GM12878 (cell line): Measurements from ENCODE around the gene ZNF75A. TPM values are rescaled to one million over a fixed set of nuclear protein-coding genes. Genes with fewer than 3 reads are reported as not detected.

Experiments
- ATAC-seq: fragments of 200-7000 bp; cut with Tn5 transposase; 3 replicates; pipeline ENCODE4 v1.9.1; 2020; ENCODE audit warnings: mild to moderate bottlenecking, moderate library complexity
- BruUV-seq: library from RNA; stranded (reverse); fragments of 400-500 nt; replicated peaks from 2 replicates; lab custom pipeline; 2021; lab: Mats Ljungman, UMichigan
- CTCF ChIA-PET: fragments of 300-600 bp; sonication (Branson Sonifier 250); formaldehyde crosslinking; extraction: SDS; loops from one replicate; lab custom pipeline; 2021; ENCODE audit warnings: inconsistent platforms; lab: Yijun Ruan, JAX
- POLR2A ChIA-PET: fragments of 350-600 bp; formaldehyde crosslinking; extraction: SDS; loops from one replicate; lab custom pipeline; 2021; ENCODE audit warnings: inconsistent platforms; lab: Charles Lee
- RAD21 ChIA-PET: fragments of 300-600 bp; sonication (Branson Sonifier 250); formaldehyde crosslinking; loops from one replicate; lab custom pipeline; 2023; ENCODE audit warnings: antibody characterized with exemption; ENCODE audit not compliant: unreplicated experiment; lab: Charles Lee
- SMC1A ChIA-PET: fragments of 300-600 bp; sonication (Branson Sonifier 250); formaldehyde crosslinking; loops from one replicate; lab custom pipeline; 2023; ENCODE audit not compliant: unreplicated experiment, uncharacterized antibody; lab: Charles Lee
- DNase-seq: peaks from one replicate; pipeline ENCODE4 v3.0.0-alpha.2; 2011; ENCODE audit warnings: low read depth, low spot score
- FAIRE-seq: peaks from 3 replicates; lab custom pipeline; 2011; peaks lifted over from hg19 to GRCh38; lab: Jason Lieb, UNC
- H2AFZ ChIP-seq: 2 replicates; pipeline ENCODE4 v1.6.0; 2011; ENCODE audit warnings: low read depth, low read length, control low read depth; ENCODE audit not compliant: control insufficient read depth
- H3K27ac ChIP-seq: 2 replicates; pipeline ENCODE4 v1.5.1; 2011; ENCODE audit warnings: control low read depth; ENCODE audit not compliant: control insufficient read depth, insufficient read depth
- H3K27me3 ChIP-seq, 2 experiments: replicated peaks in 1 of 2; 2 replicates each; pipeline versions ENCODE4 v1.6.0 to v1.6.1; 2011; ENCODE audit warnings: low read length in 1 of 2; ENCODE audit not compliant: control insufficient read depth in 2 of 2, insufficient read depth in 2 of 2
- H3K36me3 ChIP-seq, 2 experiments: 2 replicates each; pipeline ENCODE4 v1.5.1; 2011; ENCODE audit warnings: low read length in 1 of 2; ENCODE audit not compliant: control insufficient read depth in 2 of 2, insufficient read depth in 2 of 2
- H3K4me1 ChIP-seq: 2 replicates; pipeline ENCODE4 v1.6.1; 2011; ENCODE audit warnings: mild to moderate bottlenecking, low read length, moderate library complexity, mixed read lengths; ENCODE audit not compliant: control insufficient read depth, insufficient read depth
- H3K4me2 ChIP-seq: 2 replicates; pipeline ENCODE4 v1.6.0; 2011; ENCODE audit warnings: control low read depth; ENCODE audit not compliant: control insufficient read depth, insufficient read depth
- H3K4me3 ChIP-seq: fragments of 200-600 bp; sonication (generic); 2 replicates; pipeline ENCODE4 v1.5.1; 2016
- H3K79me2 ChIP-seq: 2 replicates; pipeline ENCODE4 v1.6.0; 2011; ENCODE audit warnings: low read length; ENCODE audit not compliant: control insufficient read depth, insufficient read depth
- H3K9ac ChIP-seq: 2 replicates; pipeline ENCODE4 v1.8.0; 2011; ENCODE audit warnings: low read length, control low read depth, mixed read lengths; ENCODE audit not compliant: control insufficient read depth, insufficient read depth
- H3K9me3 ChIP-seq: replicated peaks from 3 replicates; pipeline ENCODE4 v1.5.1; 2011; ENCODE audit warnings: mild to moderate bottlenecking, low read length; ENCODE audit not compliant: control insufficient read depth, insufficient read depth
- H4K20me1 ChIP-seq: 2 replicates; pipeline ENCODE4 v1.6.0; 2011; ENCODE audit not compliant: control insufficient read depth, insufficient read depth
- BCL11A ChIP-seq: IDR thresholded peaks from 2 replicates; pipeline ENCODE4 v1.6.1; 2011; ENCODE audit warnings: low read depth, low read length
- CREM ChIP-seq: IDR thresholded peaks from 2 replicates; pipeline ENCODE4 v1.6.1; 2014; ENCODE audit warnings: antibody characterized with exemption, low read depth
- GATAD2B ChIP-seq: fragments of 450-650 bp; conservative IDR thresholded peaks from 2 replicates; pipeline ENCODE4 v1.6.1; 2017; ENCODE audit warnings: low read depth, mild to moderate bottlenecking, moderate library complexity
- NR2F1 ChIP-seq: fragments of 450-650 bp; conservative IDR thresholded peaks from 2 replicates; pipeline ENCODE4 v1.6.1; 2017; ENCODE audit warnings: mild to moderate bottlenecking
- PML ChIP-seq: IDR thresholded peaks from 2 replicates; pipeline ENCODE4 v1.6.1; 2012; ENCODE audit warnings: low read length, inconsistent platforms
- WGBS: methylation state at CpG from one replicate; pipeline ENCODE4 v1.1.6; 2016; ENCODE audit warnings: low lambda C conversion rate; ENCODE audit not compliant: insufficient replicate concordance, insufficient coverage; ENCODE audit errors: missing lambda C conversion rate; 5-methylcytosine and 5-hydroxymethylcytosine counted together
- in situ Hi-C: fragments of 300-500 bp; cut with MboI; formaldehyde crosslinking; loops from 9 replicates; pipeline ENCODE4 v1.14.3; 2018; ENCODE audit warnings: mixed read lengths
- intact Hi-C: fragments of 100-400 bp; cut with micrococcal nuclease; formaldehyde crosslinking; loops from one replicate; pipeline ENCODE4 v1.14.2; 2022; ENCODE audit not compliant: unreplicated experiment
- polyA plus RNA-seq, 11 experiments: library from polyadenylated mRNA; depleted of rRNA in 4 of 11; unstranded in 6 of 11; stranded (reverse) in 5 of 11; fragments of >200 nt; fragmentation: Nextera tagmentation in 4 of 11; fragmentation: Illumina TruSeq in 1 of 11; extraction: Ambion mirVana in 4 of 11; extraction: Trizol in 1 of 11; gene quantifications; 1 replicate in 1 of 11; 2 replicates in 10 of 11; pipeline versions ENCODE4 v1.2.1 to v1.2.3, GENCODE V29; 2011 to 2016; ENCODE audit warnings: inconsistent platforms in 2 of 11, missing spikeins in 2 of 11, low read depth in 1 of 11
- total RNA-seq, 4 experiments: library from RNA; depleted of rRNA in 3 of 4; stranded (reverse); fragments of >200 nt in 3 of 4; fragmentation: Illumina TruSeq in 1 of 4; extraction: Trizol in 1 of 4; gene quantifications; 2 replicates each; pipeline versions ENCODE4 v1.2.1 to v1.2.3, GENCODE V29; 2013 to 2021
- TF ChIP-seq, protein P1 (sequence below): fragments of 450-650 bp; IDR thresholded peaks from 2 replicates; pipeline ENCODE4 v1.6.1; 2016; ENCODE audit warnings: mild to moderate bottlenecking
- TF ChIP-seq, protein P2 (sequence below): fragments of 450-650 bp; IDR thresholded peaks from 2 replicates; pipeline ENCODE4 v1.6.1; 2017; ENCODE audit warnings: mild to moderate bottlenecking, moderate library complexity
- TF ChIP-seq, protein P3 (sequence below): IDR thresholded peaks from 2 replicates; pipeline ENCODE4 v1.6.1; 2012; ENCODE audit warnings: low read depth, low read length, improper control_type of control experiment
- TF ChIP-seq, protein P4 (sequence below): IDR thresholded peaks from 2 replicates; pipeline ENCODE4 v1.6.1; 2012; ENCODE audit warnings: low read depth, low read length, improper control_type of control experiment

The ZNF75A gene
- total and polyA plus RNA-seq, 10 of the 15 experiments (the other 5 are each of a cell fraction or from before 2014, with no cell fraction given), result 7.4 to 21.2 (median 16.1) TPM

DNA sequence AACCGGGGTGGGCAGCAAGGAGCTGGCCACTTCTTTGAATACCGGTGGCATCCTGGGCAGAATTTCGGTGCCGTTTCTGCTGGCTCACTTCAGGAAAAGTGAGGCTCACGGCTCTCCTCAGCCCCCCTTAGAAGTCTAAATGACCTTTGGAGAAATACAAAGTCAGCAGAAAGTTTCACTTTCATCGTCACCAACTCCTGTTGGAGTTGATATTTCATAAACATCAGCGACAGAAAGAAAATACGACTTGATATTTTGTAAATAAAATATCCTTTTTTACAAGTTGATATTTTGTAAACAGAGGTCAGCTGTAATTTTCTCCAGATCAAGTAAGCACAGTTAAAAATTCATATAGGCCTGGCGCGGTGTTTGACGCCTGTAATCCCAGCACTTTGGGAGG is 781 bp downstream of the ZNF75A start:
- no TSS peak for BruUV-seq
- Histone ChIP-seq H2AFZ (peak overlapping the region; percentile 97), H3K27ac (peak overlapping the region; percentile 90), H3K79me2 (peaks cover 2% of the 10 kb centered on the region), H3K4me3 (peak overlapping the region; percentile 79), H3K4me2 (peak overlapping the region; percentile 91), H3K27me3 (no peaks in the 10 kb centered on the region), H3K4me1 (peaks cover 6% of the 10 kb centered on the region; the same call in 1 of the 2 replicates), H3K36me3 (peaks cover 0 to 6% of the 10 kb centered on the region in 2 experiments; a peak in 1 of 4 replicates), H3K9ac (peak overlapping the region; percentile 76), H4K20me1 (no peaks in the 10 kb centered on the region), H3K9me3 (peaks cover 43% of the 10 kb centered on the region)
- ChIA-PET POLR2A (interaction anchor here (0.5 to 2.7 kb wide), 5 partner anchors 23 to 204 kb away, joined by 3 to 9 read pairs (median 4); partner anchors contain the start of genes ZNF174, ZNF200 and ZNF263), CTCF (interaction anchor here (0.9 to 1.9 kb wide), 4 partner anchors 24 to 177 kb away, joined by 3 to 6 read pairs (median 4); no protein-coding TSS in a partner anchor), SMC1A (interaction anchor here (1.2 kb wide), 1 partner anchor 93 kb away, joined by 3 read pairs; no protein-coding TSS in a partner anchor), RAD21 (interaction anchor here (0.7 to 0.8 kb wide), 2 partner anchors 23 to 95 kb away, joined by 4 read pairs; partner anchors contain the start of genes ZNF174, ZNF263 and ZSCAN32)
- ATAC-seq (no peak), FAIRE-seq (no peak), DNase-seq (no peak)
- no peak for TF ChIP-seq BCL11A
- TF ChIP-seq, protein P1, sequence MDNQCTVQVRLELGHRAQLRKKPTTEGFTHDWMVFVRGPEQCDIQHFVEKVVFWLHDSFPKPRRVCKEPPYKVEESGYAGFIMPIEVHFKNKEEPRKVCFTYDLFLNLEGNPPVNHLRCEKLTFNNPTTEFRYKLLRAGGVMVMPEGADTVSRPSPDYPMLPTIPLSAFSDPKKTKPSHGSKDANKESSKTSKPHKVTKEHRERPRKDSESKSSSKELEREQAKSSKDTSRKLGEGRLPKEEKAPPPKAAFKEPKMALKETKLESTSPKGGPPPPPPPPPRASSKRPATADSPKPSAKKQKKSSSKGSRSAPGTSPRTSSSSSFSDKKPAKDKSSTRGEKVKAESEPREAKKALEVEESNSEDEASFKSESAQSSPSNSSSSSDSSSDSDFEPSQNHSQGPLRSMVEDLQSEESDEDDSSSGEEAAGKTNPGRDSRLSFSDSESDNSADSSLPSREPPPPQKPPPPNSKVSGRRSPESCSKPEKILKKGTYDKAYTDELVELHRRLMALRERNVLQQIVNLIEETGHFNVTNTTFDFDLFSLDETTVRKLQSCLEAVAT, result peak; percentile 76; the same call in 1 of the 2 replicates
- in situ Hi-C loops, result no loop called here
- intact Hi-C loops, result no loop called here
- 71% methylated on average over 11 of the region's 11 CpGs for WGBS

DNA sequence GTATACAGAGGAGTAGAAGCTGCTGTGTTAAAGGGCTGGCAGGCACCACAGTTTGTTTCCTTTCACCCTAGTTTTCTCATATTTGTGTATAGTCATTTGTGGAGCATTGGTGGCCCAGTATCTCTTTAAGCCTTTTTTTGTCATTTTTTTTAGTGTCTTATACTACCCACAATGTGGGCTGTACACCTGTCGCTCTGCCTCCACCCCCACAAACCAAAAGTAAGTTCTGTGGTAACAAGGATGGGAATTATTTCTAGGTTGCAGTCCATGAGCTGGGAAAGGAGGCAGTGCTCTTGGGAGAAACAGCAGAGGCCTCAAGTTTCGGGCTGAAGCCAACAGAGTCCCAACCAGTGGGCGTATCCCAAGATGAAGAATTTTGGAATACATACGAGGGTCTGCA is 6.2 kb downstream of the ZNF75A start:
- in situ Hi-C loops, result no loop called here
- SMC1A ChIA-PET, result no interaction called here
- TF ChIP-seq, protein P2, sequence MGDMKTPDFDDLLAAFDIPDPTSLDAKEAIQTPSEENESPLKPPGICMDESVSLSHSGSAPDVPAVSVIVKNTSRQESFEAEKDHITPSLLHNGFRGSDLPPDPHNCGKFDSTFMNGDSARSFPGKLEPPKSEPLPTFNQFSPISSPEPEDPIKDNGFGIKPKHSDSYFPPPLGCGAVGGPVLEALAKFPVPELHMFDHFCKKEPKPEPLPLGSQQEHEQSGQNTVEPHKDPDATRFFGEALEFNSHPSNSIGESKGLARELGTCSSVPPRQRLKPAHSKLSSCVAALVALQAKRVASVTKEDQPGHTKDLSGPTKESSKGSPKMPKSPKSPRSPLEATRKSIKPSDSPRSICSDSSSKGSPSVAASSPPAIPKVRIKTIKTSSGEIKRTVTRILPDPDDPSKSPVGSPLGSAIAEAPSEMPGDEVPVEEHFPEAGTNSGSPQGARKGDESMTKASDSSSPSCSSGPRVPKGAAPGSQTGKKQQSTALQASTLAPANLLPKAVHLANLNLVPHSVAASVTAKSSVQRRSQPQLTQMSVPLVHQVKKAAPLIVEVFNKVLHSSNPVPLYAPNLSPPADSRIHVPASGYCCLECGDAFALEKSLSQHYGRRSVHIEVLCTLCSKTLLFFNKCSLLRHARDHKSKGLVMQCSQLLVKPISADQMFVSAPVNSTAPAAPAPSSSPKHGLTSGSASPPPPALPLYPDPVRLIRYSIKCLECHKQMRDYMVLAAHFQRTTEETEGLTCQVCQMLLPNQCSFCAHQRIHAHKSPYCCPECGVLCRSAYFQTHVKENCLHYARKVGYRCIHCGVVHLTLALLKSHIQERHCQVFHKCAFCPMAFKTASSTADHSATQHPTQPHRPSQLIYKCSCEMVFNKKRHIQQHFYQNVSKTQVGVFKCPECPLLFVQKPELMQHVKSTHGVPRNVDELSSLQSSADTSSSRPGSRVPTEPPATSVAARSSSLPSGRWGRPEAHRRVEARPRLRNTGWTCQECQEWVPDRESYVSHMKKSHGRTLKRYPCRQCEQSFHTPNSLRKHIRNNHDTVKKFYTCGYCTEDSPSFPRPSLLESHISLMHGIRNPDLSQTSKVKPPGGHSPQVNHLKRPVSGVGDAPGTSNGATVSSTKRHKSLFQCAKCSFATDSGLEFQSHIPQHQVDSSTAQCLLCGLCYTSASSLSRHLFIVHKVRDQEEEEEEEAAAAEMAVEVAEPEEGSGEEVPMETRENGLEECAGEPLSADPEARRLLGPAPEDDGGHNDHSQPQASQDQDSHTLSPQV, result no peak
- TF ChIP-seq PML (no peak), NR2F1 (no peak), CREM (no peak), GATAD2B (no peak)
- TF ChIP-seq, protein P3, sequence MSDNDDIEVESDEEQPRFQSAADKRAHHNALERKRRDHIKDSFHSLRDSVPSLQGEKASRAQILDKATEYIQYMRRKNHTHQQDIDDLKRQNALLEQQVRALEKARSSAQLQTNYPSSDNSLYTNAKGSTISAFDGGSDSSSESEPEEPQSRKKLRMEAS, result no peak
- TF ChIP-seq, protein P4, sequence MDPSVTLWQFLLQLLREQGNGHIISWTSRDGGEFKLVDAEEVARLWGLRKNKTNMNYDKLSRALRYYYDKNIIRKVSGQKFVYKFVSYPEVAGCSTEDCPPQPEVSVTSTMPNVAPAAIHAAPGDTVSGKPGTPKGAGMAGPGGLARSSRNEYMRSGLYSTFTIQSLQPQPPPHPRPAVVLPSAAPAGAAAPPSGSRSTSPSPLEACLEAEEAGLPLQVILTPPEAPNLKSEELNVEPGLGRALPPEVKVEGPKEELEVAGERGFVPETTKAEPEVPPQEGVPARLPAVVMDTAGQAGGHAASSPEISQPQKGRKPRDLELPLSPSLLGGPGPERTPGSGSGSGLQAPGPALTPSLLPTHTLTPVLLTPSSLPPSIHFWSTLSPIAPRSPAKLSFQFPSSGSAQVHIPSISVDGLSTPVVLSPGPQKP, result no peak

More for the DNA sequence above, 6.2 kb downstream of the ZNF75A start:
- H3K4me2 ChIP-seq, result no peak overlapping the region
- no peak overlapping the region for H3K27ac ChIP-seq
- H3K27me3 ChIP-seq, result no peaks in the 10 kb centered on the region
- no peak for ATAC-seq
- DNase-seq, result no peak
- no peaks in the 10 kb centered on the region for H3K4me1 ChIP-seq
- BruUV-seq, result no TSS peak
- intact Hi-C loops, result no loop called here
- ChIA-PET CTCF (no interaction called here), RAD21 (no interaction called here), POLR2A (interaction anchor here (0.5 kb wide), 1 partner anchor 203 kb away, joined by 5 read pairs; no protein-coding TSS in a partner anchor)
- H3K9ac ChIP-seq, result no peak overlapping the region
- no peaks in the 10 kb centered on the region for H3K79me2 ChIP-seq
- 98% methylated on average over 4 of the region's 4 CpGs for WGBS
- FAIRE-seq, result no peak
- no peak overlapping the region for H3K4me3 ChIP-seq
- peaks cover 39% of the 10 kb centered on the region for H3K9me3 ChIP-seq
- H4K20me1 ChIP-seq, result no peaks in the 10 kb centered on the region
- H2AFZ ChIP-seq, result no peak overlapping the region
- H3K36me3 ChIP-seq, result peaks cover 0 to 16% of the 10 kb centered on the region in 2 experiments; a peak in 2 of 4 replicates
